Duodenal mucosa (tissue), 2 donors: Measurements from ENCODE around the gene SKA3.
A peak's percentile ranks its signal among the peaks of the same experiment; 100 is the strongest.
"Not testable (repeated sequence)": the region's sequence is repeated elsewhere in the genome, so short reads cannot be mapped to it uniquely, and the experiment has no call there.

Source experiments
- H3K27ac ChIP-seq: one replicate; pipeline ENCODE4 v1.7.0; 2013; ENCODE audit warnings: low read depth, low read length
- H3K27me3 ChIP-seq, 2 donors: one replicate each; pipeline ENCODE4 v1.7.0; 2013; ENCODE audit warnings: low read length in 2 of 2, control low read depth in 1 of 2; ENCODE audit not compliant: insufficient read depth in 2 of 2, control insufficient read depth in 1 of 2
- H3K36me3 ChIP-seq, 2 donors: one replicate each; pipeline ENCODE4 v1.7.0; 2013; ENCODE audit warnings: low read length in 2 of 2, control low read depth in 1 of 2; ENCODE audit not compliant: insufficient read depth in 2 of 2, control insufficient read depth in 1 of 2
- H3K4me1 ChIP-seq, 2 donors: one replicate each; pipeline ENCODE4 v1.7.0; 2013; ENCODE audit warnings: low read length in 2 of 2, control low read depth in 1 of 2; ENCODE audit not compliant: insufficient read depth in 2 of 2, control insufficient read depth in 1 of 2
- H3K4me3 ChIP-seq, 2 donors: one replicate each; pipeline ENCODE4 v1.7.0; 2013; ENCODE audit warnings: low read length in 2 of 2, low read depth in 1 of 2
- H3K9ac ChIP-seq, 2 donors: one replicate each; pipeline ENCODE4 v1.7.0; 2013; ENCODE audit warnings: low read length in 2 of 2, low read depth in 1 of 2
- H3K9me3 ChIP-seq, 2 donors: one replicate each; pipeline ENCODE4 v1.7.0; 2013; ENCODE audit warnings: low read length in 2 of 2, control low read depth in 1 of 2; ENCODE audit not compliant: control insufficient read depth in 1 of 2

SKA3 gene

GRCh38 chr13:21202767-21203531 is 26.6 kb upstream of the SKA3 start:
- no peak overlapping the region for H3K27ac ChIP-seq
- no peaks in the 10 kb centered on the region for H3K4me1 ChIP-seq
- no peak overlapping the region for H3K9ac ChIP-seq
- H3K27me3 ChIP-seq = no peaks in the 10 kb centered on the region
- H3K36me3 ChIP-seq = no peaks in the 10 kb centered on the region
- no peaks in the 10 kb centered on the region for H3K9me3 ChIP-seq
- H3K4me3 ChIP-seq = no peak overlapping the region

- H3K36me3 ChIP-seq, H3K27me3 ChIP-seq, H3K9me3 ChIP-seq, H3K9ac ChIP-seq, H3K27ac ChIP-seq, H3K4me3 ChIP-seq, H3K4me1 ChIP-seq: not testable (repeated sequence)
Measured at GRCh38 chr13:21201456-21202190, 25.3 kb upstream of the SKA3 start.

GRCh38 chr13:21198391-21198790 is 22.0 kb upstream of the SKA3 start:
- H3K9ac ChIP-seq, H3K27ac ChIP-seq, H3K4me3 ChIP-seq, H3K9me3 ChIP-seq, H3K27me3 ChIP-seq, H3K4me1 ChIP-seq, H3K36me3 ChIP-seq: not testable (repeated sequence)

GRCh38 chr13:21197606-21198225 is 21.4 kb upstream of the SKA3 start:
- not testable (repeated sequence) for H3K27ac ChIP-seq, H3K4me3 ChIP-seq, H3K36me3 ChIP-seq, H3K9ac ChIP-seq, H3K9me3 ChIP-seq, H3K27me3 ChIP-seq, H3K4me1 ChIP-seq

GRCh38 chr13:21194756-21195155 is 18.4 kb upstream of the SKA3 start:
- H3K9ac ChIP-seq, H3K4me3 ChIP-seq, H3K4me1 ChIP-seq, H3K9me3 ChIP-seq, H3K27me3 ChIP-seq, H3K27ac ChIP-seq, H3K36me3 ChIP-seq: not testable (repeated sequence)

- H3K4me1 ChIP-seq, H3K4me3 ChIP-seq, H3K9me3 ChIP-seq, H3K27me3 ChIP-seq, H3K36me3 ChIP-seq, H3K27ac ChIP-seq, H3K9ac ChIP-seq: not testable (repeated sequence)
Measured at GRCh38 chr13:21186410-21186809, 10.1 kb upstream of the SKA3 start.

- no peak overlapping the region for H3K27ac ChIP-seq
- no peaks in the 10 kb centered on the region for H3K9me3 ChIP-seq
- H3K36me3 ChIP-seq = no peaks in the 10 kb centered on the region
- no peak overlapping the region for H3K9ac ChIP-seq
- H3K27me3 ChIP-seq = no peaks in the 10 kb centered on the region
- peaks cover 4 to 8% of the 10 kb centered on the region in 2 donors for H3K4me1 ChIP-seq
- H3K4me3 ChIP-seq = no peak overlapping the region
Measured at GRCh38 chr13:21181671-21182070, 5.3 kb upstream of the SKA3 start.

- H3K4me1 ChIP-seq = peaks cover 4 to 14% of the 10 kb centered on the region in 2 donors
- H3K9me3 ChIP-seq = no peaks in the 10 kb centered on the region
- peak overlapping the region; percentile 96 for H3K9ac ChIP-seq
- H3K27me3 ChIP-seq = no peaks in the 10 kb centered on the region
- peak overlapping the region; percentile 91 to 94 for H3K4me3 ChIP-seq
- H3K27ac ChIP-seq = peak overlapping the region; percentile 97
- H3K36me3 ChIP-seq = no peaks in the 10 kb centered on the region
Measured at GRCh38 chr13:21176982-21177284, 581 bp upstream of the SKA3 start.

- no peak overlapping the region for H3K27ac ChIP-seq
- H3K27me3 ChIP-seq = no peaks in the 10 kb centered on the region
- H3K4me3 ChIP-seq = peak overlapping the region; percentile 91 to 94
- no peaks in the 10 kb centered on the region for H3K36me3 ChIP-seq
- H3K9ac ChIP-seq = peak overlapping the region; percentile 80 to 96
- no peaks in the 10 kb centered on the region for H3K9me3 ChIP-seq
- peaks cover 4 to 14% of the 10 kb centered on the region in 2 donors for H3K4me1 ChIP-seq
Measured at GRCh38 chr13:21175656-21176214, 617 bp downstream of the SKA3 start.

- H3K4me1 ChIP-seq = peaks cover 4 to 14% of the 10 kb centered on the region in 2 donors
- not testable (repeated sequence) for H3K36me3 ChIP-seq, H3K27ac ChIP-seq, H3K9ac ChIP-seq, H3K4me3 ChIP-seq, H3K9me3 ChIP-seq, H3K27me3 ChIP-seq
Measured at GRCh38 chr13:21173767-21174166, 2.6 kb downstream of the SKA3 start.
